IMR-90 (cell line): Measurements from ENCODE around the gene EGFR.

Experiments
- TF ChIP-seq, protein P1 (sequence below): conservative IDR thresholded peaks from 2 replicates; pipeline ENCODE4 v1.5.1; 2012; ENCODE audit warnings: mild to moderate bottlenecking, low read depth, low read length, improper control_type of control experiment
- TF ChIP-seq, protein P2 (sequence below): fragments of 150-350 bp; IDR thresholded peaks from 2 replicates; pipeline ENCODE4 v1.6.1; 2017; ENCODE audit warnings: mild to moderate bottlenecking, antibody characterized with exemption, low read length, low read depth

DNA sequence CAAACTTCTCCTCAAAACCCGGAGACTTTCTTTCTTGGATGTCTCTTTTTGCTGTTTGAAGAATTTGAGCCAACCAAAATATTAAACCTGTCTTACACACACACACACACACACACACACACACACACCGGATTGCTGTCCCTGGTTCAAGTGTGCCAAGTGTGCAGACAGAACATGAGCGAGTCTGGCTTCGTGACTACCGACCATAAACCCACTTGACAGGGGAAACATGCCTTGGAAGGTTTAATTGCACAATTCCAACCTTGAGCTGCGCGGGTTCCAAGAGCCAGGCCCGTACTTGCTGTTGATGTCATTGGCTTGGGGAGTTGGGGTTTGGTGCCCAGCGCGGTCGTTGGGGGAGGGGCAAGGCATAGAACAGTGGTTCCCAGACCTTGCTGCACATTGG, 1.7 kb downstream of the EGFR start:
- TF ChIP-seq, protein P1, sequence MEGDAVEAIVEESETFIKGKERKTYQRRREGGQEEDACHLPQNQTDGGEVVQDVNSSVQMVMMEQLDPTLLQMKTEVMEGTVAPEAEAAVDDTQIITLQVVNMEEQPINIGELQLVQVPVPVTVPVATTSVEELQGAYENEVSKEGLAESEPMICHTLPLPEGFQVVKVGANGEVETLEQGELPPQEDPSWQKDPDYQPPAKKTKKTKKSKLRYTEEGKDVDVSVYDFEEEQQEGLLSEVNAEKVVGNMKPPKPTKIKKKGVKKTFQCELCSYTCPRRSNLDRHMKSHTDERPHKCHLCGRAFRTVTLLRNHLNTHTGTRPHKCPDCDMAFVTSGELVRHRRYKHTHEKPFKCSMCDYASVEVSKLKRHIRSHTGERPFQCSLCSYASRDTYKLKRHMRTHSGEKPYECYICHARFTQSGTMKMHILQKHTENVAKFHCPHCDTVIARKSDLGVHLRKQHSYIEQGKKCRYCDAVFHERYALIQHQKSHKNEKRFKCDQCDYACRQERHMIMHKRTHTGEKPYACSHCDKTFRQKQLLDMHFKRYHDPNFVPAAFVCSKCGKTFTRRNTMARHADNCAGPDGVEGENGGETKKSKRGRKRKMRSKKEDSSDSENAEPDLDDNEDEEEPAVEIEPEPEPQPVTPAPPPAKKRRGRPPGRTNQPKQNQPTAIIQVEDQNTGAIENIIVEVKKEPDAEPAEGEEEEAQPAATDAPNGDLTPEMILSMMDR = no peak
- TF ChIP-seq, protein P2, sequence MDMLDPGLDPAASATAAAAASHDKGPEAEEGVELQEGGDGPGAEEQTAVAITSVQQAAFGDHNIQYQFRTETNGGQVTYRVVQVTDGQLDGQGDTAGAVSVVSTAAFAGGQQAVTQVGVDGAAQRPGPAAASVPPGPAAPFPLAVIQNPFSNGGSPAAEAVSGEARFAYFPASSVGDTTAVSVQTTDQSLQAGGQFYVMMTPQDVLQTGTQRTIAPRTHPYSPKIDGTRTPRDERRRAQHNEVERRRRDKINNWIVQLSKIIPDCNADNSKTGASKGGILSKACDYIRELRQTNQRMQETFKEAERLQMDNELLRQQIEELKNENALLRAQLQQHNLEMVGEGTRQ = no peak
